HK-2 (cell line): ENCODE data around the gene MYO1E.
"Not testable (repeated sequence)": the region's sequence is repeated elsewhere in the genome, so short reads cannot be mapped to it uniquely, and the experiment has no call there.

Experiments used
- DNase-seq: peaks from one replicate; pipeline ENCODE4 v3.0.0-alpha.2; 2018; ENCODE audit not compliant: unreplicated experiment

The MYO1E gene

DNA sequence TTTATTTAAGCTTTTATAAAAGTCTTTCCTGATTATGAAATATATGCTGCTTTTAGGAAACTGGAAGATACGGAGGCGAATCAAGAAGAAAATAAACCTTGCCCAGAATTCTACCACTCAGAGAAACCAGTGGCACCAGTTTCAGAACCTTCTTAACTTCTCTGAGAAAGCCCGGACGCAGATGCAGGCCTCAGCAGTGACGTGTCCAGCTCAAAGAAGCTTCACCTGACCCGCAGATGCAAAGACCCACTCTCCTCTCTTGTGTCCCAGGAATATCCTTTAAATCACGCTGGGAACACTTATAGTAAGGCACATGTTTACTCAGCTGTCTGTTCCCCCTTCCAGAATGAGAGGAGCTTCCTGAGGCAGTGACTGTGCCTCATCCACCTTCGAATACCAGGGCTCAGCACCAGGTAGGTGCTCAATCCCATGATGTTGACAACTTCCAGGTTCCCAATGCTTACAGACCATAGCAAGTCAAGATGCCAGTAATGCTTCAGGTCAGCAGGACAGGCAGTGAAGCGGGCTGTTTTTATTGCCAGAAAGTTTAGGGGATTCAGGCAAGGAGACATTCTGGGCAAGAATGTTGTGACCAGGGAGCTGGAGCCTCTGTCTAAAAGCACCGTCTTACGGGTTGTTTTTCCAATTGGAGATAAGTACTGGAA is 205.9 kb downstream of the MYO1E start:
- DNase-seq: no peak

DNA sequence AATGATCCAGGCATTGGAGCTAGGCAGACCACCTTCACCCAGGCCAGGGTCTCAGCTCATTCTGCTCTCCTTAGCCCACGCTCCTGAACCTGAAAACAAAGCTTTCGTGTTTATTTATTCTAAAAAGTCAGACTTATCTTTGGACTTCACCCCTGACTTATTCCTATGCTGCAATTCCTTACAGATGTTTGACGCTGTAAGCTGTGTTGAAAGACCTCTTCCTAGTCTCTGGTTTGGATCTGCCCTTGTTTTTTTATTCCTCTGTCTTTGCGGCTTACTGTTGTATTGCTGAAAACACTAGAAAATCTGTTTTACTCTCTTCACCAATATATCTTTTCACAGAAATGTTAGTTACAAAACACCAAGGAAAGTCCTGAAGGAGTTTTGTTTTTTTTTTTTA is 206.5 kb downstream of the MYO1E start:
- no peak for DNase-seq

DNA sequence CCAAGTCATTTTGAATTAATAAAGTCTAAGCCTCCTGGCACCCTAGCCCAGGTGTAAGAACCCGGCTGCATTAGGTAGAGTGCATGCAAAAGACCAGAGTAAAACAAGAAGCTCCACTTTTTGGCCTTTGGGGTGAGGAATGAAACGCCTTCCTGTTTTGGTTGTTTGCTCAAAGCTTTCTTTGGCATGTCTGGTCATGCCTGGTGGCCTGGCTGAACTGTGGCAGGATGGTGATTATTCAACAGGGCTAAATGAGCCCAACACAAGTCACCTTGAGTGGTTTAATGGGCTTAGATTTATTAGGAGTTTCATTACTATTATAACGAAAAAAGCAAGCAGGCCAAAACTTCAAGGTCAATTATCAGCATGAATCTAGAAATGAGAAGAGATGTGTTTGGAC is 206.9 kb downstream of the MYO1E start:
- DNase-seq: no peak

DNA sequence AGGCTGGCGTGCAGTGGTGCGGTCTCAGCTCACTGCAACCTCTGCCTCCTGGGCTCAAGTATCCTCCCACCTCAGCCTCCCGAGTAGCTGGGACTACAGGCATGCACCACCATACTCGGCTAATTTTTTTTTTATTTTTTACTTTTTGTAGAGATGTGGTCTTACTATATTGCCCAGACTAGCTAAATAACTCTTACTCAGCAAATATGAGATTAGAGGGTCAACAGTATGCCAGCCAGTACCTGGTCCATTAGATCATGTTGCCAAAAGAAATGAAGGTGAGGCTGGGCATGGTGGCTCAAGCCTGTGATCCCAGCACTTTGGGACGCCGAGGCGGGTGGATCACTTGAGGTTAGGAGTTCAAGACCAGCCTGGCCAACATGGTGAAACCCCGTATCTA is 210.6 kb downstream of the MYO1E start:
- not testable (repeated sequence) for DNase-seq

DNA sequence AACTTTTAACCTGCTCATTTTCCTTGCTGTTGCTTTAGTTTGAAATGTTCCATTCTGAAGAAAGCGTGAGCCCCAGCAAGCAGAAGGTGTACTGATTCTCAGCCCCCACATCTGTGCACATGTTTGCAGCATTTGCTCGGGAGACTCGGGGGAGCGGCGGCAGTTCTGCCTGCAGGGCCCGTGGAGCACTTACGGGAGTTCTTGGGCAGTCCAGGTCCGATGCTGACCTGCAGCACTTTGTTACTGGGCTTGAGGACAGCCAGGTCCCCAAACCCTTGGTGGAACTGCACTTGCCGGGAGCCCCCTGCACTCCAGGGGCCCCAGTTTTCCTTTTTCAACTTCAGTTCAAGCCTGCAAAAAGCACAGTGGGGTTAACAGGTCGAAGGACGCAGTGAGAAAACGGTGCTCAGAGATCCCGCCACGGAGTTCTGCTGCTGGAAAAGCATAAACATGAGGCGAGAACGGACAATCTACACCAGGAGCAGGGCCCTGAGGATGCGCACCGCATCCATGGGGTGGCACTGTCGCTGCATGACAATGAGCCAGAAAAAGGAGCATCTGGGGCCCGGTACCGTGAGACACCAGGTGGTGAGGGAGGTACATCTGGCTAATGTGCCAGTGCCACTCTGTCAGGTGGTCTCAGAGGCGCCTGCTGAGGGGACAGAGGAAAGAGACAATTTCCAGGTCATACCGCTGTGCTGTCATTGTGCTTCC is 211.6 kb downstream of the MYO1E start:
- DNase-seq: no peak

DNA sequence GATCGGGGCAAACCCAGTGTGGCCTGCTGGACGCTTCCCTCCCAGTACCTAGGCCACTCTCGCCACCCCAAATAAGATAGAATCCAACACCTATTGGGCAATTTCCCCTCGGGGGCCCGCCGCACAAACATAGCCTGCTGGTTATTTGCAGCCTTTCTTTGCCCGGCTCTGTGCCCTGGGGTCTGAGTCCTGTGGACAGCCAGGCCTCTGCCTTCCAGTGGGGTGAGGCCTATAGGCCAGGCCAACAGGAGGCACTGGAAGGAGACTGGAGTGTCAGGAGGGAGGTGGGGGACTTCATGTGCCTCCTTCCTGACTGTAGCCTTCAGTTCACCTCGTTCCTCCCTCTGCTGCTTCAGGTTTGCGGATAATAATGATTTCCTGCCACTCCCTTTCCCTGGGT is 213.5 kb downstream of the MYO1E start:
- no peak for DNase-seq

DNA sequence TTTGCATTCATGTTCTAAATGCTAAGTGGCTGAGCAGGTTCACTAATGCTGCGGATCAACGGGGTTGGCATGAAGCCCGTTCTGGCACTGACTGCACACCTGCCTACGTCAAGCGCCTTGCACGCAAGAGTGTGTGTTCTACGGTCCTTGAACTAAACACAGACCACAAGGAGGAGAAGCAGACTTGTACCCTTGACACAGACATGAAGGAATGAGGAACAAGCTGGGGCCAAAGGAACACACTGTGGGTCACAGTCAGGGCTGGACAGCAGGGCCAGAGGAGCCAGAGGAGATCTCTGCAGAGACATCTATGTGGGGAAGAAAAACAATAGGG is 214.0 kb downstream of the MYO1E start:
- DNase-seq: no peak

DNA sequence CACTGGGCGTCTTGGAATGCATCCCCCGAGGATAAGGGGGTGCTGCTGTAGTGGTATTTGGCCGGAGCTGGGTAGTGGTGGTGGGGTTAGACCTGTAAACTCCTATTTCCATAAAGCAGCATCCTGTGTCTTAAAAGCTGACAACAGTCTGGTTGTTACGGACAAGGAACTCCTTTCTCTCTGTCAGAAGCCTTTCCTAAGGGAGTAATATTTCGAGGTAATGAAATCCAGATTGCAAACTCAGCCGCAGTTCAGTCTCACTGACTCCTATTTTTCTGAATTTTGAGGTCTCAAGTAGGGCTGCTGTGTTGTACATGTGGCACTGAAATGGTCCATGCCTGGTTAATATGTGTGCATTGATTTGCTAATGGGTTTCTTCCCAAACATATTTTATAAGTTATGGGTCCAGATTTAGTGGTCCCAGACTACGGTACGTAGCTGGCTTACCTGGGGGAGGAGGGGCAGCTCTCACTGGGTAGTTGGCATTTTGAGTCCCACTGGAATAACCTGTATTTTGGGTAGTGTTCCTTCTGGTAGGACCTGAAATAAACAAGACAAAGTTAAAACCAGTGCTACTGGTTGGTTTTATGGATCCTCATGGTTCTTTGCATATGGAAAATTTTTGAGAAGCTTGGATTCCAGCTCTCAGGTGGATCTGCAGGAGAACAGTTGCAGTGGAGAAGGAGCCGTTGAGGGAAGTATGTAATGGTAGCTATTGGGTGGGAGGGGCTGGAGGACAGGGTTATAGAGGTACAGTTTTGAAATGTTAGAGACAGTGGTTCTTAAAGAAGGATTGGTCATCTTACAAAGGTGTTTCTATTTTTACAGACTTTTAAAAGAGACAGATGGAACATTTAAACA is 214.6 kb downstream of the MYO1E start:
- DNase-seq: no peak

DNA sequence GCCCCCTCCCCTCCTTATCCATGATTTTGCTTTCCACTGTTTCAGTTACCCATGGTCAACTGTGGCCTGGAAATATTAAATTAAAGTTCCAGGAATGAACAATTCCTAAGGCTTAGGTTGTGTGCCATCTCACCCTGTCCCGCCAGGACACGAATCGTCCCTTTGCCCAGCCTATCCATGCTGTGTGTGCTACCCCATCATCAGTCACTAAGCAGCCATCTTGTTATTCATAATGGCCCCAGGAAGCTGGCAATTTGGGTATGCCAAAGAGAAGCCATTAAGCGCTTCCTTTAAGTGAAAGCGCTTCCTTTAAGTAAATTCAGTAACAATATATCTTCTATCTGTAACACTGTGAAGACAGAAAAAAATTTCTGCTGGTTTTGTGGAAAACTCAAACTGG is 215.3 kb downstream of the MYO1E start:
- no peak for DNase-seq

DNA sequence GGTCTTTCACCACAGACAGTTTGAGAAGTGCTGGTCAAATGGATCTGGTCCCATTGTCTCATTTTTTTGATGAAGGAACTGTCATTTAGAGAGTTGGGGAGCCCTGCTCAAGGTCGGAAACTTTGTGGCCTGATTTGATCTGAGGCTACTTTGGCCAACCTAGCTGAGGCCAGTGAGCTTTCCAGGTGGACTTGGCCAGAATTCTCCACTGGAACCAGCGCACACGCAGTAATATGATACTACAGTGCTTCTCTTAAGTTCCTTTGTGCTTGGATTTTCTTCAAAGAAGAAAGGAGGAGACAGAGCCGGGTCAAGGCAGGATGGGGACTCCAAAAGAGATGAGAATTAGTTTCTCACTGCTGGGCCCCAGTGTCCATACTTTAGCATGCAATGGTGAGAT is 217.2 kb downstream of the MYO1E start:
- no peak for DNase-seq

DNA sequence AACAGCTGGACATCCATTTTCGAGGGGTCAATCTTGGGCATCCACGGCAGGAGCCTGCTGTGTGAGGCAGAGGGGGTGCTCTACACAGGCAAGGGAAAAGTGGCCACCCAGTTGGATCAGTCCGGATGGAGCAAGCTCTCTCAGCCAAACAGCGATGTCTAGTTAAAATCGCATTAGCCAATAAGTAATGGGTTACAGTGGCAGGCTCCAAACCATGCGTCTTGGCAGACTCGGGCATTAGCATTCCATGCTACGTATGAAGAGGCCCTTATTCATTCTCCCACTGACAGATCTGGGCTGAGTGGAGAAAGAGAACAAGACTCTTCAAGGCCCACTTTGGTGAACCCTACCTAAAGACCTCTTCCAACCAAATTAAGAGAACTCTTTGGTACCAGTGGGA is 218.4 kb downstream of the MYO1E start:
- no peak for DNase-seq

DNA sequence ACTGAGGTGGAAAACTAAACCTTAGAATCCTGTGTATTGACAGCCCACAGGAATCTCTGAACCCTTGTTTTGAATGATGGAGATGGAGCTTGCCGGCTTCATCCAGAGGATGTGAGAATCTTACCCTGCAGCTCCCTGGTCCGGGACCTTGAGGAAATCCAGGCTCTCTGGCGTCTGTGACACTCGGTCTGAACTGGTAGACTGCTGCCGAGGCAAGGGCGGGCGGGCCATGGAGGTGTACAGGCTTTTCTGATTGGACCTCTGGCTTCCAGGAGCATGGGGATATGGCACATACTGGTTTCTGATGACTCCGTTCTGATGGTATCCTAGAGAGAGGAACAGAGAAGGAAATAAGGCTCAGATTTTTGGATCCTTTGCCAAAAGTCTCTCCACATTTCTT is 219.2 kb downstream of the MYO1E start:
- no peak for DNase-seq

DNA sequence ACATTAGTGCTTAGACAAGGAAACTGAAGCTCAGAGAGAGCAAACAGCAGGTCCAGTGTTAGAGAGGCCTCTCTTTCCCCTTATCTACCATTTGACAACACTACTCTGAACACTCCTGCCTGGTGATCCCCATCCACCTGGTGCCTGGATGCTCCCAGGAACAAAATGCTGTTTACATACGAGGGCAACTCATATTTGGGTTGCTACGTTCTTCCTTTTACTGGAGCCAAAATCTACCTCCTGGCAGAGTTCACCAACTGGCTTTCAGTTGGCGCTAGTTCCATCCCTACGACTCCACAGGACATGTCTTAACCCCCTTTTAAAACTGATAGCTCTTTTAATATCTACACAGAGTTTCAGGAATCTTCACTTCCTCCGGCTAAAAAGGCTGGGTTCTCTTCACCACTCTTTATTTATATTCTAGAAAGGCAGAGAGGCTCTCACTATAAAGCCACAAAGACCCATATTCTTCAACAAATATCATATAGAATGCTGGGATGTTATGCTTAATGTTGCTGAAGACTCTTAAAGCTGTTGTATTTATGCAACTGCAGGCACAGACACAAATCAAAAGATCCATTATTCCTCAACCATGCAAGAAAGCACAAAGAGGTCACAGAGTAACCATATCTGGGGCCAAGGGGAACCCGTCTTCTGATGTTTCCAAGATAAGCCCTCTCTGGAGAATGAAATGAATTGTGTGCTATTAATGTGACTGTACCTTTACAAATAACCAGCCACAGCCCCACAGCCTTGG is 219.8 kb downstream of the MYO1E start:
- DNase-seq: no peak

DNA sequence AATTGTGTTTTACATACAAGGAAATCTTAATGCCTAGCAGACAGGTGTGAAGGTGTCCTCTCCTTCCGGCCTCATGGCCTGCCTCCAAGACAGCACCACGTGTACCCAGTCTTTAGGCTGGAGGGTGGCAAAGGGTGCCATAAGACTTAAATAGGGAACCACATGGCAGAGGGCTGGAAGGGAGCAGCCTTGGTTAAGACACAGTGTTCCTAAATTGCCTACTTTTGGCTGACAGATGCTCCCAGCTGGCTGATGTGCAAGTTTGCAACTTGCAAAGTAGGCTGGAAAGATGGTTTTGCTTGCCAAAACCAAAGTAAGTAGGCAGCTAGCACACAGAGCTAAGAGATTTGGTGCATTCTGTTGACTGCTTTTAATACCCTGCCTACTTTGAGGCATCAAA is 222.5 kb downstream of the MYO1E start:
- no peak for DNase-seq

DNA sequence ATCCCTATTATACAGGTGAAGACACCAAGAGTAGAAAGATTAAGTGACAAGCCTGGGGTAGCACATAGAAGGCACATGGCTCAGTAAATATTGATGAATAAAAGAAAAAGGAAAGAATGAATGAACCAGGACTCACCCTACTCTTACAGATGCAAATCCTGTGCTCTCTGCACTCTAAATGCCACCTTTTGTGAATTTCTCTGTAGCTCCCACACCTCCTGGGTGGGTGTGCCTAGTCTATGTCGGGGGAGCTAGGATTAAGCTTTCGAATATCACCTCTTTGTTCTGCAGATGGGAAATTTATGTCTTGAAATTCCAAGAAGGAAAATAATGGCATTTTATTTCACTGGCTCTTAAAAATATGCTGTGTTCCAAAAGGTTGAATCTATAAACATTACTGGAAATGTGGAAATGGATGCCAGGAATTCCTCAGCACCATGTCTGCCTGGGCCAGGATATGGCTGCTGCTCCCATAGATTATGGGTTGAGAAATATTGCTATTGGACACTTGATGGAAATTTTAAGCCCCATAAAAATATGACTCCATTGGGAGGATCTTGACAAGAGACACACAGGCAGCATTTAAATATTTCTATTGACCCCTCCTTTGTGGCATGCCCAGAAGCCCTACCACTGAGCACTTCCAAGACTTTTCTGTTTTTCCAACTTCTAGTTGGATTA is 224.4 kb downstream of the MYO1E start:
- DNase-seq: no peak

DNA sequence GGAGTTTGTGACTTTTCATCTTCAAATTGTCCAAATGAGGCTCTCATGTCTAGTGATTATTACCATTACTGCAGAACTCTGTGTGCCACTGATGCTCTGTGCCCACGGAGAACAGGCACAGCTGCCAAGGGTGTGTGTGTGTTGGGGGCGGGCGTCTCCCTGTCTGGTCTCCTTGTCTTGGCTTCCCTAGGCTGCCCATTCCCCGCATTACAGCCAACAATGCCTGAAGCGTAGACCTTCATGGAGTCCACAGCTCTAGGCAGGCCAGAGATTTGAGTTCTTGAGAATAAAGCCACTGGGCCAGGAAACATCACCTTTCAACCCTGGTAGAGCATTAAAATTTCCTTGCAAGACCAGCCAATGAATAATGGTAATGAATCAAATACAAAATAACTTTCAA is 225.0 kb downstream of the MYO1E start:
- no peak for DNase-seq

DNA sequence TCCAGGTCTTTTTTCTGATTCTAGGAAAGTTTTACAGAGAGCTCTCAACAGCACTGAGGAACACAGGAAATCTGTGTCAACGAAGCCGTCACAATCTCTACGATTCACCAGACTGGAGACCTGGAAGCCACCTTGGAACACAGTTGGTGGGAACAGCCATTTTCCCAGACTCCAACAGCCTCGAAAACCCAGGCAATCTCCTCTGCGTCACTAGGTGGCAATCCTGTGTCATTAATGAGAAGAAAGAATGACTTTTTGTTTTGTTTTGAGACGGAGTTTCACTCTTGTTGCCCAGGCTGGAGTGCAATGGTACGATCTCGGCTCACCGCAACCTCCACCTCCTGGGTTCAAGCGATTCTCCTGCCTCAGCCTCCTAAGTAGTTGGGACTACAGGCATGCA is 228.1 kb downstream of the MYO1E start:
- DNase-seq: not testable (repeated sequence)

DNA sequence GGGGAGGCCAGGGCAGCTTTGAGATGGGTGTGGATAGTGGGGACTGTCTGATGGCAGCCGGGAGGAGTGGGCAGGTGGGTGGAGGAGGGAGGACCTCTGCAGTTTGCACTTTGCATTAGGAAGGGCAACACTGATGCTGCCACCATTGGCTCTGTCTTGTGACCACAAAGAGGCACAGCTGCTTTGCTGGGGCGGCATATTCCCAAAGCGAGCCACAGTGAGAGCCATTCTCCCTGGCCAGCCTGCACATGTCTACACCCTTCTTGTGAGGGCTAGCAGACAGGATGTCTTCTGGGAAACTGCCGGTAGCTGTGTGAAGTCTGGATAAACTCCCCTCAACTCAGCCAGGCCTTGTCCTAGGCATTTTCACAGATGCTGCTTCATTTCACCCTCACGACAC is 229.4 kb downstream of the MYO1E start:
- no peak for DNase-seq

DNA sequence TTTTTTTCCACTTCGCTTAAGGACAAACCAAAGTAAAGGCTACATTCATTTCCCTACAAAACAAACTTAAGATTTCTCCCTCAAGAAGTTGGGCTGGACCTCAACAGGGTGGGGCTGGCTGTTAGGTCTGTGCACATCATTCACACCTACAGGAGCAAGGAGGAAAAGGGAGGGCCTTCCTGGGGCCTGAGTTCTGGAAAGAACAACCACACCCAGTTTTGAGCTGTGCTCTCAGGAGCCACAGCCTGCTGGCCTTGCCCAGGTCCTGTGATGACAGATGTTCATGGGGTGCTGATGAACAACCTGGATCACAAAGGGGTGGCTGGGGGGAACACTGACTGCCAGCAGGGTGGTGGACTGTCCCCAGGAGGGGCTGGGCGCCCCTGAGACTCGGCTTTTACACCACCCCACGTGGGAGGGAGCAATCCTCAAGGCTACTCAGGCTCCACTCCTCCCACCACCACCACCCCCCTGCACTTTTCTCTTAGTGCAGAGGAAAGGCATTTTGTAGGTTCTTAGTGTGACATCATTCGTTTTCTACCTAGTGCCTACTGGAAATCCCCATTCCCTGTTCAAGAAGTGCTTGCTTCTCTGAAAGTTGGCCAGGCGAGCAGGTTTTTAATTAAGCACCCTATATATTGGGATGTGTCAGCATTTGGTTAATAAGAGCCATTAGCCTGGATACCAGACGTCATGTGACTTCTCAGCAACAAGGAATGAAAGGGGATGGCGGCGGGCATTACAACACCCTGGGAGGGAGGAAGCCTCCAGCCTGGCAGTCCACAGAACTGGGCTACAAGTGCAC is 232.0 kb downstream of the MYO1E start:
- no peak for DNase-seq

DNA sequence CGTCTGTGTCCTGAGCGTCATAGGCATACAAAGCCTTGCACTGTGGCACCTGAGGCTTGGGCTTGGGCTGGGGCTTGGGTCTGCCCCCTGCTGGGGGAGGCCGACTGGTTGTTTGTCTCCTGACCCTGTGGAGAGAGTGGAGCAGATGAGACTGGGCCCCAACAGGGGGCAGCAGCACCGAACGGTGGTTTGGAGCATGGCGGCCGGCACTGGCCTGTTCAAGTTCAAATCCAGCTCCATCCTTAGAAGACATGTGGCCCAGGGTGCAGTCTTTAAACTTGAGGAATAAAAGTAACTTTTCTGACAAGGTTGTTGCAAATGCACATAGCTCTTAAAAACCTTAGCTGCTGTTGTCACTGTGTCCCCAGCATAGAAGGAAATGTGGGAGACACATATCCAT is 234.4 kb downstream of the MYO1E start:
- peak; percentile 35 for DNase-seq

DNA sequence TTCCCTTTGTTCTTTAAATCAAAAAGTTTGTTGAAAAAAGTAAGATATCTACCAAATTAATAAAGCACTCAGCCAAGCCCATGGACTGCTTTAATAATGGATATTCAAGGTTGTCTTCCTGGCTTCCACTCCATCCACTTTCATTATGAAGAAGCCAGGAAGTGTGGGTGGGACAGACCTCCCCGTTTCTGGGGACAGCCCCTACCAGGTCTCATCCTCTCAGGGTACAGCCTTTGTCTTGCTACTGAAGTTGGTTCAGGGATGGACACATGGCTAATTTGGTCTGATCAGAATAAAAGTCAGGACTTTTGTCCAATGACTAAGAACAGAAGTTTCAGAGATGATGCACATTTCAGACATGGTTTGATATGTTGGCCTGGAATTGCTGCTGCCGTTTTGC is 235.1 kb downstream of the MYO1E start:
- DNase-seq: no peak
